Suprapubic skin (tissue), 3 donors: ENCODE data around the gene MRRF.

Experiments used
- POLR2AphosphoS5 ChIP-seq, 3 donors: sonication (generic); formaldehyde crosslinking; IDR thresholded peaks; one replicate each; pipeline ENCODE4 v1.6.1; 2017; ENCODE audit warnings: antibody characterized with exemption in 3 of 3
- TF ChIP-seq, protein P1 (sequence below), 2 donors: fragments of 200-600 bp in 1 of 2; fragments of 450-650 bp in 1 of 2; sonication (generic) in 1 of 2; IDR thresholded peaks; one replicate each; pipeline ENCODE4 v1.5.1; 2016 to 2019; ENCODE audit warnings: antibody characterized with exemption in 2 of 2, mild to moderate bottlenecking in 1 of 2, moderate library complexity in 1 of 2

DNA sequence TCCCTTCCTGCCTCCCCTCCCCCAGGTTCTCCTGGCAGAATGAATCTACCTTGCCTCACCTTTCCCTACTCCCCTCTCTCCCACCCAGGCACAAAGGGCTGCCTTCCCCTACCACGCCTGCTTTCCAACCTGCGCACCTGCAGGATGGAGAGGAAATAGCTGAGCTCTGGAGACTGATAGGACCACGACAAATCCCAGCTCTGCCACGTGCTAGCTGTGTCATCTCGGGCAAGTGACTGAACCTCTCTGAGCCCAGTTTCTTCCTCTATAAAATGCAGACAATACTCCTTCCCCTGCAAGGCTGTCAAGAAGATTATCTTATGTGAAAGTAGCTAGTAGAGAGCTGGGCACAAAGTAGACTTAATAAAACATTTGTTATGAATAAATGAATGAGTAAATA, 74.9 kb downstream of the MRRF start:
- TF ChIP-seq, protein P1, sequence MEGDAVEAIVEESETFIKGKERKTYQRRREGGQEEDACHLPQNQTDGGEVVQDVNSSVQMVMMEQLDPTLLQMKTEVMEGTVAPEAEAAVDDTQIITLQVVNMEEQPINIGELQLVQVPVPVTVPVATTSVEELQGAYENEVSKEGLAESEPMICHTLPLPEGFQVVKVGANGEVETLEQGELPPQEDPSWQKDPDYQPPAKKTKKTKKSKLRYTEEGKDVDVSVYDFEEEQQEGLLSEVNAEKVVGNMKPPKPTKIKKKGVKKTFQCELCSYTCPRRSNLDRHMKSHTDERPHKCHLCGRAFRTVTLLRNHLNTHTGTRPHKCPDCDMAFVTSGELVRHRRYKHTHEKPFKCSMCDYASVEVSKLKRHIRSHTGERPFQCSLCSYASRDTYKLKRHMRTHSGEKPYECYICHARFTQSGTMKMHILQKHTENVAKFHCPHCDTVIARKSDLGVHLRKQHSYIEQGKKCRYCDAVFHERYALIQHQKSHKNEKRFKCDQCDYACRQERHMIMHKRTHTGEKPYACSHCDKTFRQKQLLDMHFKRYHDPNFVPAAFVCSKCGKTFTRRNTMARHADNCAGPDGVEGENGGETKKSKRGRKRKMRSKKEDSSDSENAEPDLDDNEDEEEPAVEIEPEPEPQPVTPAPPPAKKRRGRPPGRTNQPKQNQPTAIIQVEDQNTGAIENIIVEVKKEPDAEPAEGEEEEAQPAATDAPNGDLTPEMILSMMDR (IDR thresholded peaks at IDR 0.05) = no peak
- no peak for TF ChIP-seq POLR2AphosphoS5 (IDR thresholded peaks at IDR 0.05)
